HG02798 (cell line): ENCODE results near the gene MACC1.
"Not testable (repeated sequence)": the region's sequence is repeated elsewhere in the genome, so short reads cannot be mapped to it uniquely, and the experiment has no call there.

Source experiments
- ATAC-seq: cut with Tn5 transposase; IDR thresholded peaks from one replicate; pipeline ENCODE4 v1.9.1; 2021; ENCODE audit warnings: mild to moderate bottlenecking; ENCODE audit not compliant: unreplicated experiment, poor library complexity

MACC1 gene

DNA sequence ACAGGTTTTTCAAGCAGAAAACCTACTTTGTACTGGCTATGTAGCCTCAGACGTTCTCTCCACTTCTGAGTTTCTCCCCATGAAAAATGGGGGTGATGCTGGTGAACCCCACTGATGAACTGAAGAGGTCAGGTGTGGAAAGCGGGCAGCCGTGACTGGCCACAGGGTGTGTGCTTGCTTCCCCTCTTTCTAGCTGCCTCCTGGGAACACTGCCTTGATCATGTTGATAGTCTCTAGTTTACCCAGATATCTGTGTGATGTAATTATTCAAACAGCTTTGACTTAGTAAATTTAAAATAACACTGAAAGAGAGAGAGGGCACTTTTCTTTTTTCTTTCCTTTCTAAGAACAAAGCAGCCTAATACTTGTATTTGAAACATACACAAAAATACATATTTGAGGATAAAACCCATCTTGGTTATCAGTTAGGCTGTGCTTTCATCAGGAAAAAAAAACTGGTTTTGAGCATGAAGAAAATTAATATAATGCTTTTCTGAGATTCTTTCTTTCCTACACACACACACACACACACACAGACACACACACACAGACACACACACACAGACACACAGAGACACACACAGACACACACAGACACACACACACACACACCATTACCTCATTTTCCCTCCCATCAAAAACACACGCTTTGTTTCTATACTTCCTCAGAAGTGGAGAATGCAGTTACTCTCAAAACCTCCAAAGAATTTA lies 76.7 kb downstream of the MACC1 start:
- no peak for ATAC-seq

DNA sequence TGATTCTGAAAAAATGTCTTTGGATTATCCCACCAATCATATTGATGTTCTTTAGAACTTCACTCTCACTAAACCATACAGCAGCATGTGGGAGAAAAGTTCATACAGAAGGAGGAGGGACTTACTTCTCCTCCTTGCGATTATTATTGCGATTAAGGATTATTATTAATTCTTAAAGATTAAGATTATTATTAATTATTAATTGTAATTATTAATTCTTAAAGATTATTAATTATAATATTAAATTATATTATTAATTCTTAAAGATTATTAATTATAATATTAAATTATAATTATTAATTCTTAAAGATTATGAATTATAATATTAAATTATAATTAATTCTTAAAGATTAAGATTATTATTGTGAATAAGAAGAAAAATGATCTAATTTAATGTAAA lies 80.5 kb downstream of the MACC1 start:
- ATAC-seq, result no peak

DNA sequence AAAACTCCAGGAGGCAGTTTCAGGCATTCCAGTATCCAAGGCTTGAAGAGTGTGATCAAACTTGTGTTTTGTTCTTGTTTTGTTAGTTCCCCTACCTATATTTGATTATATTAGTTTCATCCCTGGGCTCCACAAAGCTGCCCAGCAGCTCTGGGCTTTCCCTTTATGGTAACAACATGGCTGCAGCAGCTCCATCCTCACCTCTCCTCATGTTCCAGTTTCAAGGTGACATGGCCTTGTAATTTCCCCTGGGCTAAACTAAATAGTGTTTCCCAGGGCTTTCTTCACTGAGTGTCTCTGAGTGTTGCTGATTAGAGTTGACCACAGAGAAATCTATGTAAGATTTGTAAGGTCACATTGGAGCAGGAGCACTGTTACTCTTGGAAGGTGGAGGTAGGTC lies 83.4 kb downstream of the MACC1 start:
- ATAC-seq, result no peak

DNA sequence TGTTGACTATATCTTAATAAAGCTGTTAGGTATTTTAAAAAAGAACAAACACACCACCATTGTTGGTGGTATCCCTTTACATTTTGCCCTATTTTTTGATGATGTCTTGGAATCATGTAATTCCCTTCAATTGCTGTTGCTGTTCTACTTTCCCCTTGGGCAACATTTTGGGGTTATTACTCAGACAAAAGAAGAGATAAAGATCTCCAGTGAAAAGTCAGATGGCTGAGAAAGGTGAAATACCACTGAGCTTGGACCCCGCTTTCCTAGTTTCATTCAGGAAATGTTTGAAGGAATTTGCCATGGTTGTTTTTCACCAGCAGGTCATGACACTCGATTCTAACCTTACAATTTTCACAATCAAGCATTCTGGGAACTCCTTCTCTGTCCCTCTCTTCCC lies 84.6 kb downstream of the MACC1 start:
- no peak for ATAC-seq

DNA sequence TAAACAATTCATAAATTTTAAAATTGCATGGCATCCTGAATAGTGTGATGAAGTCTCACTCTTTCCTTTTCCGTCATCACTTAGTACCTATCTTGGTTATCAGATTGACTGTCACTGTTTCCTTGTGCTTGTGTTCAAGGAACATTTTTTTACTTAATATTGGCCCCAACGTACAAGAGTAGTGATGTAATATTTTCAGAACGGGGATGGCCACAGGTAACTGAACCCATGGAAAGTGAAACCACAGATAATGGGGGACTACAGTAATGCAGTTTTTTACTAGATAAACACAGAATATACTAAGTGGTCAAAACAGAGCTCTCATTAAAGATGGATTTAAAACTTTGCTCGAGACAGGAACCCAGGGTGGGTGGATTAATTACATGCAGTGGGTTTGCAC lies 85.4 kb downstream of the MACC1 start:
- ATAC-seq, result no peak

DNA sequence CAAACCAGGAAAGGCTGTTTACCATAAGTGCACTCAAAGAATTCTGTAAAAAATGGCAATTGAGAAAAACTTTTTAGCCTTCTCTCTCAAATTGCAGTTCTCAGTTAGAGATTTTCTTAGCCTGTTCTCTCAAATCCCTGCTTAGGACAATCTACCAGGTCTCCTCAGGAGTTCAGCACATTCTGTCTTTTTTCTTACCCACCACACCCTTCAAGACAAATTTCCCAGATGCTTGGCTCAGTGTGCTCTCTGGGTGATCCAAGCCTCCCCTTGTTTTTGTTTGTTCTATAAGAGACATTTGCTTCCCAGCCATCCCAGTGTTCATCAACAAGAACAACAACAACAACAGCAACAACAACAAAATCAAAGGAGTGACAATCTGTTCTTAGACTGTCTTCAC lies 87.3 kb downstream of the MACC1 start:
- no peak for ATAC-seq

DNA sequence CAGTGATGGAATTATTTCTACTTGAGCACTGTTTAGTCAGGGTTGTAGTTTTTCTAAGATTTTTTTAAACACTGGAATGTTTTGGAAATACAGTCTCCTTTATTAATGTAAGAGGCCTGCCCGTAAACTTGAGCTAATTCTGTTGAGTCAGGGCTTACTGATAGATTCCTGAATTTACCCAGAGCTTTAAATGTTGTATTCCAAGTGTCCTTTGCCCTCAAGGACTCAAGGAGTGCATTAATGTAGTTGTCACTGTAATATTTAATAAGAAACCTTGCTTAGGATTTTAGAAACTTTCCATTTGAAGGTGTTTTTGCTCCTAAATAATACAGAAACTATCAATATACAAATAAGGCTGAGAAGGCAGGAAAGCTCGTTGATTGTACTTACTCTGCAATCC lies 89.2 kb downstream of the MACC1 start:
- no peak for ATAC-seq

DNA sequence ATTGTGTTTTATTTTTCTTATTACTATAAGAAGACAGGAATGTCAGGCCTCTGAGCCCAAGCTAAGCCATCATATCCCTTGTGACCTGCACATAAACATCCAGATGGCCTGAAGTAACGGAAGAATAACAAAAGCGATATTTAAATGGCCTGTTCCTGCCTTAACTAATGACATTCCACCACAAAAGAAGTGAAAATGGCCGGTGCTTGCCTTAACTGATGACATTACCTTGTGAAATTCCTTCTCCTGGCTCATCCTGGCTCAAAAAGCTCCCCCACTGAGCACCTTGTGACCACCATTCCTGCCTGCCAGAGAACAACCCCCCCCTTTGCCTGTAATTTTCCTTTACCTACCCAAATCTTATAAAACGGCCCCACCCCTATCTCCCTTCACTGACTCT lies 91.1 kb downstream of the MACC1 start:
- not testable (repeated sequence) for ATAC-seq

DNA sequence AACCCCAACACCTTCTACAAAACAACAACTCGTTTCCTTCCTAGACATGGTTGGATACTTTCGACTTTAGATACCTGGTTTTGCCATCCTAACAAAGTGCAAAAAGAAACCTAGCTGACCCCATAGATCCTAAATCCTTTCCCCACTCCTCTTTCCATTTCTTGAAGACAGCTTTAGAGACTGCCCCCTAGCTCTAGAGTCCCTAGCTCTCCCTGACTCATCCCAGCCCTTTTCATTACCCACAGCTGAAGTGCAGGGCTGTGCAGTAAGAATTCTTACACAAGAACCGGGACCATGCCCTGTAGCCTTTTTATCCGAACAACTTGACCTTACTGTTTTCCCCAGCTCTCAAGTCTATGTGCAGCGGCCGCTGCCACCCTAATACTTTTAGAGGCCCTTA lies 93.1 kb downstream of the MACC1 start:
- not testable (repeated sequence) for ATAC-seq

DNA sequence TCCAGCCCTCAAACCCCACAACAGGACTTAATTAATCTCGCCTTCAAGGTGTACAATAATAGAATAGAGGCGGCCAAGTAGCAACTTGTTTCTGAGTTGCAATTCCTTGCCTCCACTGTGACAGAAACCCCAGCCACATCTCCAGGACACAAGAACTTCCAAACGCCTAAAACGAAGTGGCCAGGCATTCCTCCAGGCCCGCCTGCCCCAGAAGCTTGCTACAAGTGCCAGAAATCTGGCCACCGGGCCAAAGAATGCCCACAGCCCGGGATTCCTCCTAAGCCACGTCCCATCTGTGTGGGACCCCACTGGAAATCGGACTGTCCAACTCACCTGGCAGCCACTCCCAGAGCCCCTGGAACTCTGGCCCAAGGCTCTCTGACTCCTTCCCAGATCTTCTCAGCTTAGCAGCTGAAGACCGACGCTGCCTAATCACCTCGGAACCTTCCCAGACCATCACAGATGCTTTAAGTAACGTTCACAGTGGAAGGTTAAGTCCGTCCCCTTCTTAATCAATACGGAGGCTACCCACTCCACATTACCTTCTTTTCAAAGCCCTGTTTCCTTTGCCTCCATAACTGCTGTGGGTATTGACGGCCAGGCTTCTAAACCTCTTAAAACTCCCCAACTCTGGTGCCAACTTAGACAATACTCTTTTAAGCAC lies 94.4 kb downstream of the MACC1 start:
- not testable (repeated sequence) for ATAC-seq

DNA sequence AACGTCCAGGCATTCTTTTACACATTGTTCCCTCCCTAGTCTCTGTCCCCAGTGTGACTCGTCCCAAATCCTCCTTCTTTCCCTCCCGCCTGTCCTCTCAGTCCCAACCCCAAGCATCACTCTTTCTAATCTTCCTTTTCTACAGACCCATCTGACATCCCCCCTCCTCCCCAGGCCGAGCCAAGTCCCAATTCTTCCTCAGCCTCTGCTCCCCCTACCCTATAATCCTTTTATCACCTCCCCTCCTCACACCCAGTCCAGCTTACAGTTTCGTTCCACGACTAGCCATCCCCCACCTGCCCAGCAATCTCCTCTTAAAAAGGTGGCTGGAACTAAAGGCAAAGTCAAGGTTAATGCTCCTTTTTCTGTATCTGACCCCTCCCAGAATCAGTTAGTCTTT lies 95.1 kb downstream of the MACC1 start:
- ATAC-seq, result no peak

DNA sequence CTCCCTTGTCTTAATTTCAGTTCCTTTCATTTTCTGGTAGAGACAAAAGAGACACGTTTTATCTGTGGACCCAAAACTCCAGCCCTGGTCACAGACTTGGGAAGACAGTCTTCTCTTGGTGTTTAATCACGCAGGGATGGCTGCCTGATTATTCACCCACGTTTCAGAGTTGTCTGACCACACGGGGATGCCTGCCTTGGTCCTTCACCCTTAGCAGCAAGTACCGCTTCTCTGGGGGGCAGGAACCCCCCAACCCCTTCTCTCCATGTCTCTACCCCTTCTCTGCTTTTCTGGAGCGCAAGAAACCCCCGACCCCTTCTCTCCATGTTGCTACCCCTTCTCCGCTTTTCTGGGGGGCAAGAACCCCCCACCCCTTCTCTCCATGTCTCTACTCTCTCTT lies 95.8 kb downstream of the MACC1 start:
- no peak for ATAC-seq

DNA sequence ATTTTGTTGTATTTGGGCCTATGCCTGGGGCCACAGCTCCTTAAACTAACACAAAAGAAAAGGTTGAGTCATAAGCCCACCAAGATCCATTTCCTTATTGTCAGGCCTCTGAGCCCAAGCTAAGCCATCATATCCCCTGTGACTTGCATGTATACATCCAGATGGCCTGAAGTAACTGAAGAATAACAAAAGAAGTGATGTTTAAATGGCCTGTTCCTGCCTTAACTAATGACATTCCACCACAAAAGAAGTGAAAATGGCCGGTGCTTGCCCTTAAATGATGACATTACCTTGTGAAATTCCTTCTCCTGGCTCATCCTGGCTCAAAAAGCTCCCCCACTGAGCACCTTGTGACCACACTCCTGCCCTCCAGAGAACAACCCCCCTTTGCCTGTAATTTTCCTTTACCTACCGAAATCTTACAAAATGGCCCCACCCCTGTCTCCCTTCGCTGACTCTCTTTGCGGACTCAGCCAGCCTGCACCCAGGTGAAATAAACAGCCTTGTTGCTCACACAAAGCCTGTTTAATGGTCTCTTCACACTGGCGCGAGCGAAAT lies 96.5 kb downstream of the MACC1 start:
- not testable (repeated sequence) for ATAC-seq

DNA sequence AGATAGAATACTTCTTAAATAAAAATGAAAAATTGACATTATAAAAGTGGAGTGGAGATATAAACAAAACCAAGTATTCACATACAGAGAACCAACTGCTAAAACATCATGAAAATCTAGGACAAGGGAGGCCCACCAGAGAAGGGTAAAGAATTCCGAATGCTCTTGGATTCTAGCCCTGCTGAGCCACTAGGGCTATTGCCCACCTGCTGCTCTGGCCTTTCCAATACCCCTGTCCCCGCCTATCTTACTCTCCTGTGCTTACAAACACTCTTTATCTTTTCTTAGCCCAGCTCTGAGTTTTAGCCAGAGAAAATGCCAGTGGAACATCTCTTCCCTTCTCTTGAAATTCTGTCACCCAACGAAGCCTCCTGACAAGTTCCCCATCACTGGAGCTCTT lies 100.3 kb downstream of the MACC1 start:
- no peak for ATAC-seq

DNA sequence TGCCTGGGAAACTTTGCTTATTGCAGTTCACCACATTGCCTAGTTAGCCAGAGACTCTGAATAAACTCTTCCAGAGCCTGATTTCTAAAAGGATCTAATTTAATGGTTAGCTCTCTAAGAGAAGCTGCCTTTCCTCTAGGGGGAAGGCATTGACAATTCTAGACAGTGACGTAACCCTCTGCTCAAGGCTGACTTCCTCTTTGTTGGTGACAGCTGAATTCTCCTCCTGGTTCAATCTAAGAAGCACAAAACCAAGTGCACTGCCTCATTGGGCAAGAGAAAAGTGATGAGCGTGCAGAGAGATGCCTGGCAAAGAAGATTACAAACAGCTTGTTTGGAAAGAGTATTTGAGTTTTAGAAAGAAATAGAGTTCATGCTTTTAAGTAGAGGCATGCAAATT lies 102.7 kb downstream of the MACC1 start:
- ATAC-seq, result peak; percentile 87

DNA sequence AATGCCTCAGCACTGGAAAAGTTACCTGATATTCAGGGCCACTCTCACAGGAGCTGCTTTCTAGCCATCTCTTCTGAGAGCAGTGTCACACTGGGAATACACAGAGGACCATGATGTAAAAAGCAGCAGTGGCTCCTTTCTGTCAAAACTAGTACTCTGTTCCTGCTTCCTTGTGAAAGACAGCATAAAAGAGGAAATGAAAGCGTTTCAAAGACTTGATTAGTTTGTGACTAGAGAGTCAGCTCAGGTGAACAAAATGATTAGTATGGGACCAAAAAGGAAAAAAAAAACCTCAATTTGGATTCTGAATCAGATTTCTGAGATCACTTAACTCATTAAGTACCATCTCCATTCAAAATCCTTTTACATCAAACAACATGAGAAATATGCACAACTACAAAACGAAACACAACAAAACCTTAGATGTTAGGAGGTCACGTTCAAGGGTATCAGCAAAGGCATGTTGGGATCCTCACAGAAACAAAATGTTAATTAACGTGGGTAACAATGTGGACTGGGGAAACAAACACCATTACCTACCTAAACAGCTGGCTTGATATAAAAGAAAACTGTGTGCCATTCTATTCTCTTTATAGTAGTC lies 103.7 kb downstream of the MACC1 start:
- peak; percentile 88 for ATAC-seq

DNA sequence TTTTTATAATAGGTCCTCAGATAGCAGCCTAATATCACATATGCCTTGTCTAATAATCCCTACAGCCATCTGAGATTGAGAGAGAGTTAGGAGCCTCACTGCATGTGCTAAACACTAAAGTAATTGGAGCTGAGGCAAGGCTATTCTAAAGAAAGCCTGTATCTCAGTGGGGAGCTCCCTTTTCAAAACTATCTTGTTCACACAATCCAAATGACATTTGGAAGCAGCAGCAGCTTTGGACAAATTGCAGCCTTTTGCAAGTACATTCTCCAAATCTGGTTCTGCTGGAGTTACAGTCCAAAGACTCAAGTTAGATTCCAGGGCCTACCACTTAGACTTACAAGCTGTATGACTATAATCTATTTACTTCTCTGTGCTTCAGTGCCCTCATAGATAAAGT lies 104.5 kb downstream of the MACC1 start:
- ATAC-seq, result no peak

DNA sequence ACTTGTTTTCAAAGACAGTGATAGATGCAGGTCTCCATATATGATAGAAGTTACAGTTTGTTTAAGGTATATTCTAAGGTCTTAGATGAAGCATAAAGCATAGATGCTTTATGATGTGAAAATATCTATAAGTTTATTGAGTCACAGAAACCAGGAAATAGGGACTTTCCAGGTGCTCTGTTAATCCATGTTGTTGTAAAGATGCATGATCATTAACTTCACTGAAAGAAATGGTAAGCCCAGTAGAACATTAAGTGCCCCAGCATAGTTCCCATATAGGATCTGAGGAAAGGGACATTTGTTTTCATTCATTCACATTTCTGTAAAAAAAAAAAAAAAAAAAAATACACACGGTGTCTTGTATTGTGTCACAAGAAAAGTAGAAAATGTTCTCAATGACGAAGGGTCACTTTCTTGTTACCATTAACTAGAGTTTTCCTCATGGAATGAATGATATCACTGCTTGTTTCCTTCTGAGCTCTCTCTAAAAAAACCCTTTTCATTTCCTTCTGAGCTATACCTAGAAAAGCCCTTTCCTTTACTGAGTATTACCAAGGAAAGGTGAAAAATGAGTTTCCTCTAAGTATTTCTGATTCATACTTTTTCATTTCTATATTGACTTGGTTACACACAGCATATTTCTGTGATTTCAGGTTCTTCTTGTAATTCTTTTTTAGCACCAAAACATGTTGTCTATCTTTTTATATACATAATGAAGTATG lies 105.2 kb downstream of the MACC1 start:
- ATAC-seq, result no peak

DNA sequence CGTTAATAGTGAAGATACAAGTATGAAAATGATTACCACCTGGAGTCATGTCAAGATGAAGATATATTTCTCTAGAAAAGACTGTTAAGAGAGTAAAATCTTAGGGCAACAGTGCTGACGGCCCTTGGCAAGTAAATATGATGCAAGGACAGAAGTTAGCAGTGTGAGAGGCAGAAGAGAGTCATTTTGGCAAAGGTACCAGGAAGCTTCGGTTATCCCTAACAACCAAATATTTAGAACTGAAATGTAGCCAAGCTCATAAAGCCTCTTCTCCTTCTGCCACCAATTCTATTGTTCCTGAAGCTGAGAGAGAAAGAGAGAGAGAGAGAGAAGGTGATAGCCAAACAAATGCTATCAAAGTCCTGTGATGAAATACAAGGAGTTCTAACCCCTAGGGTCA lies 109.6 kb downstream of the MACC1 start:
- ATAC-seq, result no peak

DNA sequence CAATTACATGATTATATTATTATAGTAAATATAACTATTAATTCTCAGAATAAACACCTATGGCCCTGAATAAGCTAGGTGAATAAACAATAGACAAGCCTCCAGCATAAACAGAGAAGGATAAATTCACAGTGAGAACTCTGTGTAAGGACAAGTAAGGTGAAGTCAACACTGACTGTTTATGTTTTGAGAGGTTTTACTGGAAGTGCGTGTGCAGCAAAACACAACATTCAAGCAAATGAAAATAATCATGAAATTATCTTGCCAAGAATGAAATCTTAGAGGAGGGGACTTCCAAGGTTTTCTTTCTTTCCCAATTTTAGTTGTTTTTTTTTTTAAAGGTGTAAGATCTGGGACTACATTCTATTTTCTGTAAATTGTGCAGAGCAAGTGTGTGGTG lies 112.5 kb downstream of the MACC1 start:
- no peak for ATAC-seq

DNA sequence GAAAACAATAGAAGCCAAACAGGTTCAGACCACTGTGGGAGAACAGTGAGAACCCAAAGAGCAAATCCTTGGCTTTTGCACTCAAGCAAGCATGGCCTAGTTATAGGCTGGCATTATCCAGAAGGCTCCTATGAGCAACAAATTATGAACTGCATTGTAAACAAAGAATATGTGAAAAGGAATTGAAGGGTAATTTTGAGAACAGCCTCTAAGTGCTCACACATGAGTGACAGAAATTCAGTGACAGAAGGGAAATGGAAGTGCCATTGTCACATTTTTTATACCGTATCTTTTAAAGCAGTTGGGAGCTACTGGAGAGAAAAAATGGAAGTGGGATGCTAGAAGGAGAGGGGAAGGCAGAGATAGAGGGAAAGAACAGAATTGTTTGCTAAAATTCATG lies 114.2 kb downstream of the MACC1 start:
- no peak for ATAC-seq
